GM13976 (cell line): ENCODE results near the gene PLEKHM3.

Experiments used
- DNase-seq: peaks from one replicate; pipeline ENCODE4 v3.0.0; 2012; ENCODE audit warnings: low spot score
- in situ Hi-C: fragments of 300-500 bp; cut with MboI; formaldehyde crosslinking; loops from one replicate; pipeline ENCODE4 v1.12.0; 2022; ENCODE audit warnings: low sequenced_read_pairs, mixed read lengths, inconsistent platforms; ENCODE audit not compliant: unreplicated experiment
- TF ChIP-seq, protein P1 (sequence below): IDR thresholded peaks from 2 replicates; pipeline ENCODE4 v1.5.1; 2012; ENCODE audit warnings: borderline replicate concordance, mild to moderate bottlenecking; ENCODE audit not compliant: insufficient read depth; ENCODE audit errors: extremely low read depth, missing control alignments, control extremely low read depth

Gene PLEKHM3

GRCh38 chr2:208039376-208040110, 14.2 kb upstream of the PLEKHM3 start:
- no peak for DNase-seq
- in situ Hi-C loops: loop anchor here (5.0 to 10.0 kb wide), 2 partner anchors 292 to 415 kb away; partner anchors contain the start of gene METTL21A
- TF ChIP-seq, protein P1, sequence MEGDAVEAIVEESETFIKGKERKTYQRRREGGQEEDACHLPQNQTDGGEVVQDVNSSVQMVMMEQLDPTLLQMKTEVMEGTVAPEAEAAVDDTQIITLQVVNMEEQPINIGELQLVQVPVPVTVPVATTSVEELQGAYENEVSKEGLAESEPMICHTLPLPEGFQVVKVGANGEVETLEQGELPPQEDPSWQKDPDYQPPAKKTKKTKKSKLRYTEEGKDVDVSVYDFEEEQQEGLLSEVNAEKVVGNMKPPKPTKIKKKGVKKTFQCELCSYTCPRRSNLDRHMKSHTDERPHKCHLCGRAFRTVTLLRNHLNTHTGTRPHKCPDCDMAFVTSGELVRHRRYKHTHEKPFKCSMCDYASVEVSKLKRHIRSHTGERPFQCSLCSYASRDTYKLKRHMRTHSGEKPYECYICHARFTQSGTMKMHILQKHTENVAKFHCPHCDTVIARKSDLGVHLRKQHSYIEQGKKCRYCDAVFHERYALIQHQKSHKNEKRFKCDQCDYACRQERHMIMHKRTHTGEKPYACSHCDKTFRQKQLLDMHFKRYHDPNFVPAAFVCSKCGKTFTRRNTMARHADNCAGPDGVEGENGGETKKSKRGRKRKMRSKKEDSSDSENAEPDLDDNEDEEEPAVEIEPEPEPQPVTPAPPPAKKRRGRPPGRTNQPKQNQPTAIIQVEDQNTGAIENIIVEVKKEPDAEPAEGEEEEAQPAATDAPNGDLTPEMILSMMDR: no peak

DNA sequence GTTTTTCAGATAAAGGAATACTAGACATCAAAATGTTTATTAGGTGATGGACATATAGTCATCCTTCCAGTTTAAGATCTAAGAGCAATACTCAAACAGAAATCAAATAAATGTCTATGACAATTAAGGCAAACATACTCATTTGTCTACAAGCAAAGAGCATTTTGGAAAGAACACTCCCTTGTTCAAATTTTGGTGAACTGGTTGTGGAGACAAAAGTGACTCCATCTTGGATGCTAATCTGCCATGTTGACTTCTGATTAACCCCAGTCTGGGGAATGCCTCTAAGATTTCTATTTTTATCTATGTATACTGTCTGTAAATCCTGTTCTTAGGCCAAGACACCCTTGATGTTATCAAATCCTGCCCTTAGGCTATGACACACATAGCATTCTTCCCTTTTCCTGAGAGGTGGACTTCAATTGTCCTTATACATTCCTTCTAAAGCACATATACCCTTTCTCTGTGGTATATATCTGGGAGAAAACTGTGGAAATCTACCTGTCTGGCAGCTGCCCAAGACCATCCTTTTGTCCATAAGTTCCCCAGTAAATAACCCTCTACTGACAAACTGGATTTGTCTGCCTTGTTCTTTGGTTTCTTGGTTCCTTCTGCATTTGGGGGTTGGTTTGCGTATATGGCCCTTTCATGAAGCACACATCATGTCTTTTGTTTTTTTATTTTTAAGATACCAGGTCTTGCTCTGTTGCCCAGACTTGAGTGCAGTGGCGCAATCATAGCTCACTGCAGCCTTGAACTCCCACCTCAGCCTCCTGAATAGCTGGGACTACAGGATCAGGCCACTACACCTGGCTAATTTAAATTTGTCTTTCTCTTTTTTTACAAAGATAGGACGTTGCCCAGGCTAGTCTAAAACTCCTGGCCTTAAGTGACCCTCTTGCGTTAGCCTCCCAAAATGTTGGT, 12.5 kb upstream of the PLEKHM3 start:
- in situ Hi-C loops: loop anchor here (5.0 to 10.0 kb wide), 2 partner anchors 291 to 413 kb away; partner anchors contain the start of gene METTL21A
- TF ChIP-seq, protein P1: no peak
- DNase-seq: no peak

DNA sequence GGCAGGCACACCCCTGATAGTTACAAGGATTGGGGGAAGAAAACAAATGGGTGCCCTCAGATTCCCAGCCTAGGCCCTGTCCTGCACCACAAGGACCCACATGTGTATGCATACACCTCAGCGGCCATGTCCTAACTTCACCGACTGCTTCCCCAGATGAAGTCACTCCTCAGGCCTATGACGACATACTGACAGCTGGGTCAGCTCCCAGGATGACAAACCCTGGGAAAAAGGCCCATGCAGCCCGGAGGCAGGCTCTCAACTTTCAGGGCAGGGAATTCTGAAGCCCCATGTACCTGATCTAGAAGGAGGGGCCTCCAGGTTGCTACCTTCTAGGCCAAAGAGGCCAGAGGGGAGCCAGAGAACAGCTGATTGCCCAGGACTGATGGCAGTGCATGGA, 11.0 kb upstream of the PLEKHM3 start:
- no peak for DNase-seq
- TF ChIP-seq, protein P1: no peak
- in situ Hi-C loops: loop anchor here (5.0 to 10.0 kb wide), 2 partner anchors 289 to 412 kb away; partner anchors contain the start of gene METTL21A

GRCh38 chr2:208034503-208035140, 9.3 kb upstream of the PLEKHM3 start:
- in situ Hi-C loops: loop anchor here (5.0 to 10.0 kb wide), 2 partner anchors 287 to 410 kb away; partner anchors contain the start of gene METTL21A
- DNase-seq: no peak
- TF ChIP-seq, protein P1: no peak

DNA sequence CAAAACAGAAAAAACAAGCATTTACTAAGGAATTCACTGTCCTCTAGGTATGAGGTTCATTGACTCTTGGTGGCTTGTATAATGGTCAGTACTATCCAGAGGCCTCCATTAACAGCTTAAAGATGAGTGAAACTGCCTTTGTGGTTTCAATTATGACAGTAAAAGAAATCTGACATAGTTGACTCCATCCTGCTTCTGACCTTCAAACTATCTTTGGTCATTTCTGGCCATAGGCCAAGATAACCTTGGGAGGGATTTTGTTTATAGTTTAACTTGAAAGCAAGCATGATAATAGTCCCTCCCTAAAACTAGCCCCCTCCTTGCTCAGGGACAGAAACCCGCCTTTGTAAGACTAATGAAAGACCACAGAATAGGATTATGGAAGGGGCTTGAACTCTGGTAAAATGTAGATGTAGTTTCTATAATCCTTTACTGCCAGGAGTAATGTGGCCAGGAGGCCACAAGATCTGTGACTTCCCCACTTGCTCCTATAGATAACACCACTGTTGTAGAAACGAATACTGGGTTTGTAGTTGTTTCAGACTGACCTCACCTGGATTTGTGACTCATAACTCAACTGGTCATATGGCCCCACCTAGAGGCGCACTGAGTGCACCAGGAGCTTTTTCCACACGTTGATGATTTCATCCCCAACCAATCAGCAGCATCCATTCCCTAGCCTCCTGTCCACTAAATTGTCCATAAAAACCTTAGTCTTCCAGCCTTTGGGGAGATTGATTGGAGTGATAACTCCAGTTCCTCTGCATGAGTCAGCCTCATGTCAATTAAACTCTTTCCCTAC, 8.6 kb upstream of the PLEKHM3 start:
- peak; percentile 64 for DNase-seq
- TF ChIP-seq, protein P1: peak; percentile 67
- in situ Hi-C loops: loop anchor here (10.0 kb wide), 1 partner anchor 409 kb away; the partner anchor contains the start of gene METTL21A
